Progenitor cell of endocrine pancreas (in vitro differentiated cells): ENCODE measurements around the gene ITGA2. TPM values are rescaled to one million over a fixed set of nuclear protein-coding genes. Genes with fewer than 3 reads are reported as not detected.
A peak's percentile ranks its signal among the peaks of the same experiment; 100 is the strongest.

ENCODE experiments used
- DNase-seq: peaks from one replicate; pipeline ENCODE4 v3.0.0; 2021; ENCODE audit warnings: low spot score; ENCODE audit not compliant: unreplicated experiment
- H3K27ac Mint-ChIP-seq: 2 replicates; pipeline ENCODE4 v1.8.0; 2021; ENCODE audit warnings: mild to moderate bottlenecking, moderate library complexity, mixed read lengths
- H3K27me3 Mint-ChIP-seq: 2 replicates; pipeline ENCODE4 v1.8.0; 2021; ENCODE audit warnings: mixed read lengths
- H3K36me3 Mint-ChIP-seq: 2 replicates; pipeline ENCODE4 v1.8.0; 2022; ENCODE audit warnings: mixed read lengths; ENCODE audit not compliant: insufficient read depth
- H3K4me1 Mint-ChIP-seq: 2 replicates; pipeline ENCODE4 v1.8.0; 2021; ENCODE audit warnings: low read depth, mixed read lengths
- H3K4me3 Mint-ChIP-seq: 2 replicates; pipeline ENCODE4 v1.8.0; 2021; ENCODE audit warnings: low read depth, mild to moderate bottlenecking, moderate library complexity, mixed read lengths
- H3K9me3 Mint-ChIP-seq: 2 replicates; pipeline ENCODE4 v1.8.0; 2021; ENCODE audit warnings: low read depth, mixed read lengths
- CTCF ChIP-seq: fragments of 200-600 bp; sonication (generic); IDR thresholded peaks from one replicate; pipeline ENCODE4 v1.5.0; 2021; ENCODE audit warnings: antibody characterized with exemption, mild to moderate bottlenecking; ENCODE audit not compliant: unreplicated experiment
- total RNA-seq: library from RNA; stranded (reverse); gene quantifications from 2 replicates; pipeline ENCODE4 v1.2.1, GENCODE V29; 2021

Gene ITGA2
- total RNA-seq, 1 donor from 2014 or later = 5.1 TPM

- peaks cover 20% of the 10 kb centered on the region for H3K27me3 Mint-ChIP-seq
- no peak for TF ChIP-seq CTCF
- H3K36me3 Mint-ChIP-seq = no peaks in the 10 kb centered on the region
- no peaks in the 10 kb centered on the region for H3K9me3 Mint-ChIP-seq
- no peak for DNase-seq
- no peak overlapping the region for H3K27ac Mint-ChIP-seq
- H3K4me1 Mint-ChIP-seq = peaks cover 11% of the 10 kb centered on the region
- no peak overlapping the region for H3K4me3 Mint-ChIP-seq
Observed at GRCh38 chr5:52995095-52995494, 5.9 kb downstream of the ITGA2 start.

- Mint-ChIP-seq H3K36me3 (no peaks in the 10 kb centered on the region), H3K9me3 (no peaks in the 10 kb centered on the region), H3K4me1 (peaks cover 9% of the 10 kb centered on the region), H3K4me3 (no peak overlapping the region), H3K27me3 (peaks cover 12% of the 10 kb centered on the region), H3K27ac (no peak overlapping the region)
- no peak for TF ChIP-seq CTCF
- DNase-seq = no peak
Observed at GRCh38 chr5:52995914-52996313, 6.8 kb downstream of the ITGA2 start.

- H3K27me3 Mint-ChIP-seq = peaks cover 9% of the 10 kb centered on the region
- H3K4me3 Mint-ChIP-seq = peak overlapping the region; percentile 31
- H3K27ac Mint-ChIP-seq = no peak overlapping the region
- no peak for DNase-seq
- no peaks in the 10 kb centered on the region for H3K9me3 Mint-ChIP-seq
- TF ChIP-seq CTCF = no peak
- no peaks in the 10 kb centered on the region for H3K36me3 Mint-ChIP-seq
- peaks cover 9% of the 10 kb centered on the region for H3K4me1 Mint-ChIP-seq
Observed at GRCh38 chr5:52996979-52997378, 7.8 kb downstream of the ITGA2 start.

- no peak overlapping the region for H3K27ac Mint-ChIP-seq
- H3K4me3 Mint-ChIP-seq = peak overlapping the region; percentile 31
- H3K27me3 Mint-ChIP-seq = peaks cover 5% of the 10 kb centered on the region
- H3K9me3 Mint-ChIP-seq = no peaks in the 10 kb centered on the region
- DNase-seq = no peak
- TF ChIP-seq CTCF = no peak
- no peaks in the 10 kb centered on the region for H3K36me3 Mint-ChIP-seq
- peaks cover 9% of the 10 kb centered on the region for H3K4me1 Mint-ChIP-seq
Observed at GRCh38 chr5:52997424-52997823, 8.3 kb downstream of the ITGA2 start.

GRCh38 chr5:52998552-52999313, 9.6 kb downstream of the ITGA2 start:
- Mint-ChIP-seq H3K27me3 (no peaks in the 10 kb centered on the region), H3K36me3 (no peaks in the 10 kb centered on the region), H3K4me1 (peaks cover 9% of the 10 kb centered on the region), H3K9me3 (no peaks in the 10 kb centered on the region), H3K4me3 (no peak overlapping the region), H3K27ac (no peak overlapping the region)
- DNase-seq = no peak
- TF ChIP-seq CTCF = no peak
